ENCODE results near the gene GABPB1. TPM values are rescaled to one million over a fixed set of nuclear protein-coding genes. Genes with fewer than 3 reads are reported as not detected.

GABPB1 gene
- 9.1 and 18.4 TPM in 2 replicates for total RNA-seq

GRCh38 chr15:50354838-50355618, at the start of gene GABPB1:
Gene GABPB1 (minus strand): TSS chr15:50355198. CDS start chr15:50309798, 45,400 bp downstream.

GRCh38 chr15:50265620-50266019, 89.4 kb downstream of the GABPB1 start, which contains the start of gene HDC:
Gene HDC (minus strand): TSS chr15:50265726. CDS start chr15:50265623, 103 bp downstream.

Other genes with a start within 250 kb of the GABPB1 start
- gene ATP8B4, start 236.0 kb downstream of the GABPB1 start, total RNA-seq: 0.43 and 4.4 TPM in 2 replicates
- gene SLC27A2, start 173.0 kb downstream of the GABPB1 start, total RNA-seq: not detected in 2 replicates
- not detected in 2 replicates for gene HDC, start 89.5 kb downstream of the GABPB1 start, total RNA-seq
- gene USP8, start 69.2 kb upstream of the GABPB1 start, total RNA-seq: 31.5 and 32.7 TPM in 2 replicates
- gene USP50, start 191.5 kb upstream of the GABPB1 start, total RNA-seq: not detected in 2 replicates

Data from pericardium fibroblast (primary cell).